Tibial nerve (tissue), 4 donors: ENCODE measurements around the gene NMBR. TPM values are rescaled to one million over a fixed set of nuclear protein-coding genes. Genes with fewer than 3 reads are reported as not detected.

Experiments
- DNase-seq, 2 donors: peaks; one replicate each; pipeline ENCODE4 v3.0.0-alpha.2; 2019; ENCODE audit warnings: low spot score in 2 of 2
- H3K27ac ChIP-seq, 4 donors: fragments of 200-600 bp; sonication (generic) in 3 of 4; one replicate each; pipeline ENCODE4 v1.5.1; 2017 to 2019; ENCODE audit warnings: mild to moderate bottlenecking in 1 of 4
- H3K27me3 ChIP-seq, 2 donors: fragments of 200-600 bp; sonication (generic) in 1 of 2; one replicate each; pipeline versions ENCODE4 v1.5.1 to v1.6.0; 2017 to 2019
- H3K36me3 ChIP-seq, 3 donors: fragments of 200-600 bp; sonication (generic); one replicate each; pipeline ENCODE4 v1.5.1; 2018 to 2019
- H3K4me1 ChIP-seq, 4 donors: fragments of 200-600 bp; sonication (generic) in 3 of 4; one replicate each; pipeline ENCODE4 v1.5.1; 2017 to 2019
- H3K4me3 ChIP-seq, 4 donors: fragments of 200-600 bp; sonication (generic) in 3 of 4; one replicate each; pipeline ENCODE4 v1.5.1; 2017 to 2019; ENCODE audit warnings: mild to moderate bottlenecking in 1 of 4, moderate library complexity in 1 of 4
- H3K9me3 ChIP-seq, 4 donors: fragments of 200-600 bp; sonication (generic) in 3 of 4; one replicate each; pipeline ENCODE4 v1.5.1; 2017 to 2019
- EP300 ChIP-seq, 2 donors: sonication (generic); formaldehyde crosslinking; IDR thresholded peaks; one replicate each; pipeline ENCODE4 v1.6.1; 2017; ENCODE audit warnings: antibody characterized with exemption in 2 of 2, mild to moderate bottlenecking in 1 of 2
- POLR2A ChIP-seq, 2 donors: fragments of 450-650 bp; IDR thresholded peaks; one replicate each; pipeline ENCODE4 v1.6.1; 2017; ENCODE audit warnings: antibody characterized with exemption in 2 of 2, mild to moderate bottlenecking in 2 of 2, moderate library complexity in 2 of 2
- WGBS, 2 donors: methylation state at CpG; one replicate each; pipeline ENCODE4 v1.1.5; 2018; 5-methylcytosine and 5-hydroxymethylcytosine counted together
- total RNA-seq, 4 donors: library from RNA; depleted of rRNA; stranded (reverse); fragments of >200 nt; gene quantifications; one replicate each; pipeline ENCODE4 v1.1.0, GENCODE V29; 2016
- TF ChIP-seq, protein P1 (sequence below), 5 experiments: fragments of 200-600 bp in 3 of 5; fragments of 450-650 bp in 2 of 5; sonication (generic) in 3 of 5; IDR thresholded peaks; one replicate each; pipeline ENCODE4 v1.5.1; 2016 to 2019; ENCODE audit warnings: antibody characterized with exemption in 5 of 5, mild to moderate bottlenecking in 3 of 5, moderate library complexity in 2 of 5

Gene NMBR
- total RNA-seq, 4 donors from 2014 or later = 1.1 TPM; not detected in 3

DNA sequence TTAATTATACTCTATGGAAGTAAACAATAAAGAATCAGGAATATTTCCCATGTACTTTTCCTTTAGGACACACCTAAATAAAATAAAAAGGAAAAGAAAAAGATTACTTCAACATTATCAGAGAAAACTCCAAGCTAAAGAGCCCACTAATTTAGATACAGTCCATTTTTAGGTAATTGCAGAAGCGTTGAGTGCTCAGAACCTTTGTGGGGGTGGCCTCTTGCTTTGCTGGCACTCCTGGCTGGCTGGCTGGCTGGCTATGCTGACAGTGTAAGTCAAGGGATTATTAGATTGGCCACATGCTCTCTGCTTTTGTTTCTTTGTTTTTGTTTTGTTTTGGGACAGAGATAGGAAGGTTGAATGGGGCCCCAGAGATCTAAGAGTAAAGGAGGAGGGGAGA, 14.3 kb downstream of the NMBR start, which contains the start of gene GJE1:
Gene GJE1, plus strand, starts transcription at position 301 of the 400 bp plus-strand sequence. CDS start 234 bp downstream, outside the sequence.
- TF ChIP-seq, protein P1, sequence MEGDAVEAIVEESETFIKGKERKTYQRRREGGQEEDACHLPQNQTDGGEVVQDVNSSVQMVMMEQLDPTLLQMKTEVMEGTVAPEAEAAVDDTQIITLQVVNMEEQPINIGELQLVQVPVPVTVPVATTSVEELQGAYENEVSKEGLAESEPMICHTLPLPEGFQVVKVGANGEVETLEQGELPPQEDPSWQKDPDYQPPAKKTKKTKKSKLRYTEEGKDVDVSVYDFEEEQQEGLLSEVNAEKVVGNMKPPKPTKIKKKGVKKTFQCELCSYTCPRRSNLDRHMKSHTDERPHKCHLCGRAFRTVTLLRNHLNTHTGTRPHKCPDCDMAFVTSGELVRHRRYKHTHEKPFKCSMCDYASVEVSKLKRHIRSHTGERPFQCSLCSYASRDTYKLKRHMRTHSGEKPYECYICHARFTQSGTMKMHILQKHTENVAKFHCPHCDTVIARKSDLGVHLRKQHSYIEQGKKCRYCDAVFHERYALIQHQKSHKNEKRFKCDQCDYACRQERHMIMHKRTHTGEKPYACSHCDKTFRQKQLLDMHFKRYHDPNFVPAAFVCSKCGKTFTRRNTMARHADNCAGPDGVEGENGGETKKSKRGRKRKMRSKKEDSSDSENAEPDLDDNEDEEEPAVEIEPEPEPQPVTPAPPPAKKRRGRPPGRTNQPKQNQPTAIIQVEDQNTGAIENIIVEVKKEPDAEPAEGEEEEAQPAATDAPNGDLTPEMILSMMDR (IDR thresholded peaks at IDR 0.05) = no peak
- no peak for TF ChIP-seq POLR2A (IDR thresholded peaks at IDR 0.05)
- TF ChIP-seq EP300 (IDR thresholded peaks at IDR 0.05) = no peak

DNA sequence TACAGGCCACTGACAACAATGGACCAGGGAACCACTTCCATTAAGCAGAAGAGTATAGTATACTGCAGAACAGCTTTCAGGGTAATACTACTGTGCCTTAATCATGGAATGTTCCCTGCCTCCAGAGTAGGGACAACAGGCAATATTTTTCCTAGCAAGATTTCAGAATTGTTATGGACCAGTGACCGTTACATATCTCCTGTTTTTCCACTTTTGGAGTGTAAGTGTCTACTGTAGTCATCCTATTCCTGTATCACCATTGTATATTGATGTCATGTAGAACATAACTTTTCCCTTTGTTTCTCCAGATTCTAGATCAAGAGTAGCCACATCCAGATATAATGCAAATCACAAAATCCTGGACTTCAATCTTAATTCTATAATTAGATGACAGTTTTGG, 16.1 kb downstream of the NMBR start:
- Histone ChIP-seq H3K4me3 (no peak overlapping the region), H3K36me3 (no peaks in the 10 kb centered on the region), H3K9me3 (peaks cover 0 to 30% (median 0%) of the 10 kb centered on the region in 4 donors), H3K27me3 (no peaks in the 10 kb centered on the region), H3K27ac (no peak overlapping the region), H3K4me1 (no peaks in the 10 kb centered on the region)
- DNase-seq = no peak
- TF ChIP-seq, protein P1 (IDR thresholded peaks at IDR 0.05) = no peak
- TF ChIP-seq POLR2A (IDR thresholded peaks at IDR 0.05) = no peak
- WGBS, 2 donors = 88% methylated on average over 1 of the region's 1 CpG

More for the DNA sequence above, 14.3 kb downstream of the NMBR start, which contains the start of gene GJE1:
- H3K36me3 ChIP-seq = no peaks in the 10 kb centered on the region
- 50 to 52% methylated on average over 1 of the region's 1 CpG for WGBS, 2 donors
- H3K27me3 ChIP-seq = no peaks in the 10 kb centered on the region
- no peak for DNase-seq
- no peak within 1 kb of the TSS for H3K4me3 ChIP-seq
- H3K4me1 ChIP-seq = no peaks in the 10 kb centered on the region
- peaks cover 0 to 28% (median 0%) of the 10 kb centered on the region in 4 donors for H3K9me3 ChIP-seq
- H3K27ac ChIP-seq = no peak within 1 kb of the TSS

DNA sequence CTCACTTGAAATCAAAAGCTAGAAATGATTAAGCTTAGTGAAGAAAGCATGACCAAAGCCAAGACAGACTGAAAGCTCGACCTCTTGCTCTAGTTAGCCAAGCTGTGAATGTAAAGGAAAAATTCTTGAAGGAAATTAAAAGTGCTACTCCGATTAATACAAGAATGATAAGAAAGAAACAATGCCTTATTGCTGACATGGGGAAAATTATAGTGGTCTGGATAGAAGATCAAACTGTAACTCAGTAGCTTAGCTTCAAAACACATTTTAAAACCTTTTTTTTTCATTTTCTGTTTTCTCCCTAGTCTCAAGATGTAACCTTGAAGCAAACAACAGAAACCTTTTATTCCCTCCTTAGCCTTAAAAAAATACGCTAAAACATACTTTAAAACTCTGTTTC, 25.6 kb downstream of the NMBR start:
- H3K4me3 ChIP-seq = no peak overlapping the region
- no peaks in the 10 kb centered on the region for H3K4me1 ChIP-seq
- no peaks in the 10 kb centered on the region for H3K36me3 ChIP-seq
- no peak overlapping the region for H3K27ac ChIP-seq
- no peaks in the 10 kb centered on the region for H3K9me3 ChIP-seq
- TF ChIP-seq POLR2A (IDR thresholded peaks at IDR 0.05) (no peak), EP300 (IDR thresholded peaks at IDR 0.05) (no peak)
- TF ChIP-seq, protein P1 (IDR thresholded peaks at IDR 0.05) = no peak
- WGBS, 2 donors = 51 to 54% methylated on average over 3 of the region's 3 CpGs
- DNase-seq = no peak
- no peaks in the 10 kb centered on the region for H3K27me3 ChIP-seq

DNA sequence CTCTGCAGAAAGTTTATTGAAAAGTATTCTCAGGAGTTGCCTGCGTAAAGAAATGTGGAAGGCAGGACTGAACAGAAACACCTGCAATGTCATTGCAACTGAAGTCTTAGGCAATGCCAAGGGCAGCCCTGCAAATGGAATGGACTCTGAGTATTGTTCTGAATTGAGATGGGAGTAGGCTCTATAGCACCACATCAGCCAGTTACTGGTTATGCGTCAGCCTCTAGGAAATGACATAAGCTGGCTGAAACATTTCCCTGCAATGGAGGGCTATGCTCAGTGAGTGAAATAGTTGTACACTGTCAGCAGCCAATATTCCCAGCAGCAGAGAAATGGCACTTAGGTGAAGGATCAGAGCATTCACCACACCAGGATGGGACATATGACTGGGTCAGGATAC, 28.0 kb downstream of the NMBR start:
- TF ChIP-seq EP300 (IDR thresholded peaks at IDR 0.05) = no peak
- no peak for DNase-seq
- Histone ChIP-seq H3K27me3 (no peaks in the 10 kb centered on the region), H3K4me3 (no peak overlapping the region), H3K4me1 (no peaks in the 10 kb centered on the region), H3K36me3 (no peaks in the 10 kb centered on the region), H3K9me3 (no peaks in the 10 kb centered on the region), H3K27ac (no peak overlapping the region)
- WGBS, 2 donors = 89 to 99% methylated on average over 2 of the region's 2 CpGs

DNA sequence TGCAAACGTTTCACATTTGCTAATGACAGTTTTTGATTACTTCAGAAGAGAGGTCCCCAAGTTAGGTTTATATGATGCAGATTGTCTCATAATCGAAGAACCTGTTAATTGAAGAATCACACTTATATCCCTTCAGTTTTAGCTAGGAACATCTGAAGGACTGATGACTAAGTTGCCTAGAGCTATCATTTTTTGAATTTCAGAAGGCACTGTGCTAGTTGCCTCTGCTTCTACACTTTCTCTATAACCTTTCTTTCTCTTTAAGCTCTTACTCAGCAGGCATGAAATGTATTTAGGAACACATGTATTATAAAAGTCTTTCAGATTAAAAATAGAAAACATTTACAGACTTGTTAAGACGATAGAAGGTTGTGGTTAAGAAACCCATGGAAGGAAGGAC, 28.6 kb downstream of the NMBR start:
- Histone ChIP-seq H3K4me1 (no peaks in the 10 kb centered on the region), H3K9me3 (no peaks in the 10 kb centered on the region)

More for the DNA sequence above, 28.6 kb downstream of the NMBR start:
- no peak overlapping the region for H3K4me3 ChIP-seq
- 74 to 82% methylated on average over 3 of the region's 3 CpGs for WGBS, 2 donors
- no peaks in the 10 kb centered on the region for H3K36me3 ChIP-seq
- no peak for TF ChIP-seq POLR2A (IDR thresholded peaks at IDR 0.05)
- no peak for TF ChIP-seq EP300 (IDR thresholded peaks at IDR 0.05)
- TF ChIP-seq, protein P1 (IDR thresholded peaks at IDR 0.05) = no peak
- H3K27me3 ChIP-seq = no peaks in the 10 kb centered on the region
- DNase-seq = no peak
- H3K27ac ChIP-seq = no peak overlapping the region
